GM18505 (cell line): ENCODE results near the gene DAB2.
"Not testable (repeated sequence)": the region's sequence is repeated elsewhere in the genome, so short reads cannot be mapped to it uniquely, and the experiment has no call there.

Experiments
- ATAC-seq: cut with Tn5 transposase; IDR thresholded peaks from one replicate; pipeline ENCODE4 v1.9.1; 2021; ENCODE audit not compliant: unreplicated experiment
- POLR2A ChIP-seq: IDR thresholded peaks from 4 replicates; pipeline ENCODE4 v1.6.1; 2011; ENCODE audit warnings: borderline replicate concordance; ENCODE audit not compliant: insufficient read depth, insufficient read length; ENCODE audit errors: extremely low read depth

Gene DAB2

GRCh38 chr5:39405083-39405843 lies 19.5 kb downstream of the DAB2 start:
- no peak for ATAC-seq
- TF ChIP-seq POLR2A = no peak

GRCh38 chr5:39403761-39404160 lies 21.0 kb downstream of the DAB2 start:
- ATAC-seq = not testable (repeated sequence)

- not testable (repeated sequence) for ATAC-seq
Measured at GRCh38 chr5:39402140-39402539, 22.6 kb downstream of the DAB2 start.

- no peak for ATAC-seq
- no peak for TF ChIP-seq POLR2A
Measured at GRCh38 chr5:39400713-39401578, 23.8 kb downstream of the DAB2 start.

- ATAC-seq = no peak
- no peak for TF ChIP-seq POLR2A
Measured at GRCh38 chr5:39399135-39400036, 25.4 kb downstream of the DAB2 start.

- ATAC-seq = no peak
- no peak for TF ChIP-seq POLR2A
Measured at GRCh38 chr5:39396843-39397242, 27.9 kb downstream of the DAB2 start.

GRCh38 chr5:39395521-39395920 lies 29.3 kb downstream of the DAB2 start:
- no peak for TF ChIP-seq POLR2A
- no peak for ATAC-seq

GRCh38 chr5:39394946-39395345 lies 29.8 kb downstream of the DAB2 start:
- TF ChIP-seq POLR2A = no peak
- no peak for ATAC-seq

GRCh38 chr5:39390945-39391344 lies 33.8 kb downstream of the DAB2 start:
- ATAC-seq = no peak
- no peak for TF ChIP-seq POLR2A

GRCh38 chr5:39387293-39387692 lies 37.5 kb downstream of the DAB2 start:
- TF ChIP-seq POLR2A = no peak
- no peak for ATAC-seq

- no peak for ATAC-seq
- TF ChIP-seq POLR2A = no peak
Measured at GRCh38 chr5:39384271-39384670, 40.5 kb downstream of the DAB2 start.

GRCh38 chr5:39381376-39381775 lies 43.4 kb downstream of the DAB2 start:
- ATAC-seq = no peak
- no peak for TF ChIP-seq POLR2A

- no peak for ATAC-seq
- TF ChIP-seq POLR2A = no peak
Measured at GRCh38 chr5:39379693-39380092, 45.1 kb downstream of the DAB2 start.

- ATAC-seq = no peak
- no peak for TF ChIP-seq POLR2A
Measured at GRCh38 chr5:39377613-39378012, 47.2 kb downstream of the DAB2 start.

- no peak for TF ChIP-seq POLR2A
- peak; percentile 80 for ATAC-seq
Measured at GRCh38 chr5:39376293-39376714, 48.5 kb downstream of the DAB2 start.
